Measurements from ENCODE around the gene KIAA0930.
A peak's percentile ranks its signal among the peaks of the same experiment; 100 is the strongest.

The KIAA0930 gene

DNA sequence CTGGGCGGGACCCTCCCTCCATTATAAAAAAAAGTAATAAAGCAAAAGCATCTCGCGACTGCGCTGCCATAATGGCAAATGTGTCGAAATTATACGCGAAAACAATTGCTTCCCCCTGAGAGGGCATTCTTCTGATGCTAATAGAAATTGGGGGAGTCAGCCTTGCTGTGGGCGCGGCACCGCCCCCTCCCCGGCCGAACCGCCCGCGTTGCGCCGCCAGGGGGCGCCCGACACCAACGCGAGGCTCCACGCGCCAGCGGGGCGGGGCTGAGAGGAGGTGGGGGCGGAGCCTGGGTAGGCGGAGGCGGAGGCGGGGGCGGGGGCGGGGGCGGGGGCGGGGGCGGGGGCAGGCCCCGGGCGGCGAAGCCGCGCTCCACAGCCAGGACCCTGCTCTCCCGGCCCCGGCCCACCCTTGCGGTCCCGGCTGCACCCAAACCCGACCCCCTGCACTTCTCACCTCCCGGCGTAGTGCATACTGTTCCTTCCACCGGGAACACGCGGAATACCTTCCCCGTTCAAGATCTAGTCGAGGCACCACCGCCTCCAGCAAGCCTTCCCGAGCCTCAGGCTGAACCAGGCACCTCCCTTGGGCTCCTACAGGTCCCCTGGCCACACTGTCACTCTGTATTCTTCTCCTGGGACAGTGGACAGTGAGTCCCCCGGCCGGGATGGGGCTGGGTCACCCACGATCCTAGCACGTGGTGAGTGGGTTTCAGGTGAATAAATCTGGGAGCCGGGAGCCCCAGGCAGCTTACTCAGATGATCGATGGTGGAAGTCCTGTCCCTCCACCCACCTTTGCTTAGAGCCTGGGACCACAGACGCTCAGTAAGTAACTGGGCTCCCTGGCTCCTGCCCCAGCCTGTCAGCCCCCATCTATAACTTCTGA is 28.5 kb upstream of the KIAA0930 start (continued):
- no peak for TF ChIP-seq ZNF596 (tag by site-specific recombination; IDR thresholded peaks at IDR 0.05)
- no peak for TF ChIP-seq ZNF521 (tag by site-specific recombination; IDR thresholded peaks at IDR 0.05)
- TF ChIP-seq ZXDB (tag by site-specific recombination; IDR thresholded peaks at IDR 0.05), result no peak
- no peak for TF ChIP-seq HOXA7 (CRISPR knock-in tag; IDR thresholded peaks at IDR 0.05; ENCODE audit: borderline replicate concordance)
- TF ChIP-seq ZNF302 (tag by site-specific recombination; IDR thresholded peaks at IDR 0.05; ENCODE audit: low read depth), result no peak
- TF ChIP-seq SP3 (tag by site-specific recombination; IDR thresholded peaks at IDR 0.05), result peak; percentile 55
- TF ChIP-seq ZNF10 (tag by site-specific recombination; IDR thresholded peaks at IDR 0.05), result no peak
- TF ChIP-seq ZNF404 (tag by site-specific recombination; IDR thresholded peaks at IDR 0.05), result no peak
- TF ChIP-seq ZBTB17 (tag by site-specific recombination; IDR thresholded peaks at IDR 0.05), result peak; percentile 85
- TF ChIP-seq MEIS1 (CRISPR knock-in tag; IDR thresholded peaks at IDR 0.05; ENCODE audit: borderline replicate concordance), result no peak
- TF ChIP-seq, protein P1, sequence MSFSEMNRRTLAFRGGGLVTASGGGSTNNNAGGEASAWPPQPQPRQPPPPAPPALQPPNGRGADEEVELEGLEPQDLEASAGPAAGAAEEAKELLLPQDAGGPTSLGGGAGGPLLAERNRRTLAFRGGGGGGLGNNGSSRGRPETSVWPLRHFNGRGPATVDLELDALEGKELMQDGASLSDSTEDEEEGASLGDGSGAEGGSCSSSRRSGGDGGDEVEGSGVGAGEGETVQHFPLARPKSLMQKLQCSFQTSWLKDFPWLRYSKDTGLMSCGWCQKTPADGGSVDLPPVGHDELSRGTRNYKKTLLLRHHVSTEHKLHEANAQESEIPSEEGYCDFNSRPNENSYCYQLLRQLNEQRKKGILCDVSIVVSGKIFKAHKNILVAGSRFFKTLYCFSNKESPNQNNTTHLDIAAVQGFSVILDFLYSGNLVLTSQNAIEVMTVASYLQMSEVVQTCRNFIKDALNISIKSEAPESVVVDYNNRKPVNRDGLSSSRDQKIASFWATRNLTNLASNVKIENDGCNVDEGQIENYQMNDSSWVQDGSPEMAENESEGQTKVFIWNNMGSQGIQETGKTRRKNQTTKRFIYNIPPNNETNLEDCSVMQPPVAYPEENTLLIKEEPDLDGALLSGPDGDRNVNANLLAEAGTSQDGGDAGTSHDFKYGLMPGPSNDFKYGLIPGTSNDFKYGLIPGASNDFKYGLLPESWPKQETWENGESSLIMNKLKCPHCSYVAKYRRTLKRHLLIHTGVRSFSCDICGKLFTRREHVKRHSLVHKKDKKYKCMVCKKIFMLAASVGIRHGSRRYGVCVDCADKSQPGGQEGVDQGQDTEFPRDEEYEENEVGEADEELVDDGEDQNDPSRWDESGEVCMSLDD (tag by site-specific recombination; IDR thresholded peaks at IDR 0.05), result 0 out of 2 replicates have a peak, but pooled peaks have one; percentile 43
- no peak for TF ChIP-seq ZNF658 (tag by site-specific recombination; IDR thresholded peaks at IDR 0.05)
- TF ChIP-seq GLIS2 (tag by site-specific recombination; IDR thresholded peaks at IDR 0.05), result peak; percentile 41; the same call in 1 of the 2 replicates
- TF ChIP-seq, protein P2, sequence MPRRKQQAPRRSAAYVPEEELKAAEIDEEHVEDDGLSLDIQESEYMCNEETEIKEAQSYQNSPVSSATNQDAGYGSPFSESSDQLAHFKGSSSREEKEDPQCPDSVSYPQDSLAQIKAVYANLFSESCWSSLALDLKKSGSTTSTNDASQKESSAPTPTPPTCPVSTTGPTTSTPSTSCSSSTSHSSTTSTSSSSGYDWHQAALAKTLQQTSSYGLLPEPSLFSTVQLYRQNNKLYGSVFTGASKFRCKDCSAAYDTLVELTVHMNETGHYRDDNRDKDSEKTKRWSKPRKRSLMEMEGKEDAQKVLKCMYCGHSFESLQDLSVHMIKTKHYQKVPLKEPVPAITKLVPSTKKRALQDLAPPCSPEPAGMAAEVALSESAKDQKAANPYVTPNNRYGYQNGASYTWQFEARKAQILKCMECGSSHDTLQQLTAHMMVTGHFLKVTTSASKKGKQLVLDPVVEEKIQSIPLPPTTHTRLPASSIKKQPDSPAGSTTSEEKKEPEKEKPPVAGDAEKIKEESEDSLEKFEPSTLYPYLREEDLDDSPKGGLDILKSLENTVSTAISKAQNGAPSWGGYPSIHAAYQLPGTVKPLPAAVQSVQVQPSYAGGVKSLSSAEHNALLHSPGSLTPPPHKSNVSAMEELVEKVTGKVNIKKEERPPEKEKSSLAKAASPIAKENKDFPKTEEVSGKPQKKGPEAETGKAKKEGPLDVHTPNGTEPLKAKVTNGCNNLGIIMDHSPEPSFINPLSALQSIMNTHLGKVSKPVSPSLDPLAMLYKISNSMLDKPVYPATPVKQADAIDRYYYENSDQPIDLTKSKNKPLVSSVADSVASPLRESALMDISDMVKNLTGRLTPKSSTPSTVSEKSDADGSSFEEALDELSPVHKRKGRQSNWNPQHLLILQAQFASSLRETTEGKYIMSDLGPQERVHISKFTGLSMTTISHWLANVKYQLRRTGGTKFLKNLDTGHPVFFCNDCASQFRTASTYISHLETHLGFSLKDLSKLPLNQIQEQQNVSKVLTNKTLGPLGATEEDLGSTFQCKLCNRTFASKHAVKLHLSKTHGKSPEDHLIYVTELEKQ (tag by site-specific recombination; IDR thresholded peaks at IDR 0.05; ENCODE audit: borderline replicate concordance), result no peak
- no peak for TF ChIP-seq BCL11B (tag by site-specific recombination; IDR thresholded peaks at IDR 0.05; ENCODE audit: low read depth)
- no peak for TF ChIP-seq ZNF157 (tag by site-specific recombination; IDR thresholded peaks at IDR 0.05)
- TF ChIP-seq ZNF266 (tag by site-specific recombination; IDR thresholded peaks at IDR 0.05; ENCODE audit: low read depth), result no peak
- peak; percentile 62; the same call in 1 of the 2 replicates for TF ChIP-seq ZBTB7A (tag by site-specific recombination; IDR thresholded peaks at IDR 0.05; ENCODE audit: low read depth)
- TF ChIP-seq ZNF311 (tag by site-specific recombination; IDR thresholded peaks at IDR 0.05; ENCODE audit: borderline replicate concordance), result no peak
- TF ChIP-seq ZNF132 (tag by site-specific recombination; IDR thresholded peaks at IDR 0.05; ENCODE audit: borderline replicate concordance), result no peak
- TF ChIP-seq ZNF121 (tag by site-specific recombination; IDR thresholded peaks at IDR 0.05), result no peak
- no peak for TF ChIP-seq ZNF184 (tag by site-specific recombination; IDR thresholded peaks at IDR 0.05)
- TF ChIP-seq ZNF416 (tag by site-specific recombination; IDR thresholded peaks at IDR 0.05), result no peak
- peak; percentile 72 for TF ChIP-seq KLF8 (tag by site-specific recombination; IDR thresholded peaks at IDR 0.05)
- TF ChIP-seq, protein P3, sequence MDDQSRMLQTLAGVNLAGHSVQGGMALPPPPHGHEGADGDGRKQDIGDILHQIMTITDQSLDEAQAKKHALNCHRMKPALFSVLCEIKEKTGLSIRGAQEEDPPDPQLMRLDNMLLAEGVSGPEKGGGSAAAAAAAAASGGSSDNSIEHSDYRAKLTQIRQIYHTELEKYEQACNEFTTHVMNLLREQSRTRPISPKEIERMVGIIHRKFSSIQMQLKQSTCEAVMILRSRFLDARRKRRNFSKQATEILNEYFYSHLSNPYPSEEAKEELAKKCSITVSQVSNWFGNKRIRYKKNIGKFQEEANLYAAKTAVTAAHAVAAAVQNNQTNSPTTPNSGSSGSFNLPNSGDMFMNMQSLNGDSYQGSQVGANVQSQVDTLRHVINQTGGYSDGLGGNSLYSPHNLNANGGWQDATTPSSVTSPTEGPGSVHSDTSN (CRISPR knock-in tag; IDR thresholded peaks at IDR 0.05), result no peak
- TF ChIP-seq, protein P4, sequence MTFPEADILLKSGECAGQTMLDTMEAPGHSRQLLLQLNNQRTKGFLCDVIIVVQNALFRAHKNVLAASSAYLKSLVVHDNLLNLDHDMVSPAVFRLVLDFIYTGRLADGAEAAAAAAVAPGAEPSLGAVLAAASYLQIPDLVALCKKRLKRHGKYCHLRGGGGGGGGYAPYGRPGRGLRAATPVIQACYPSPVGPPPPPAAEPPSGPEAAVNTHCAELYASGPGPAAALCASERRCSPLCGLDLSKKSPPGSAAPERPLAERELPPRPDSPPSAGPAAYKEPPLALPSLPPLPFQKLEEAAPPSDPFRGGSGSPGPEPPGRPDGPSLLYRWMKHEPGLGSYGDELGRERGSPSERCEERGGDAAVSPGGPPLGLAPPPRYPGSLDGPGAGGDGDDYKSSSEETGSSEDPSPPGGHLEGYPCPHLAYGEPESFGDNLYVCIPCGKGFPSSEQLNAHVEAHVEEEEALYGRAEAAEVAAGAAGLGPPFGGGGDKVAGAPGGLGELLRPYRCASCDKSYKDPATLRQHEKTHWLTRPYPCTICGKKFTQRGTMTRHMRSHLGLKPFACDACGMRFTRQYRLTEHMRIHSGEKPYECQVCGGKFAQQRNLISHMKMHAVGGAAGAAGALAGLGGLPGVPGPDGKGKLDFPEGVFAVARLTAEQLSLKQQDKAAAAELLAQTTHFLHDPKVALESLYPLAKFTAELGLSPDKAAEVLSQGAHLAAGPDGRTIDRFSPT (tag by site-specific recombination; IDR thresholded peaks at IDR 0.05), result no peak
- TF ChIP-seq, protein P5, sequence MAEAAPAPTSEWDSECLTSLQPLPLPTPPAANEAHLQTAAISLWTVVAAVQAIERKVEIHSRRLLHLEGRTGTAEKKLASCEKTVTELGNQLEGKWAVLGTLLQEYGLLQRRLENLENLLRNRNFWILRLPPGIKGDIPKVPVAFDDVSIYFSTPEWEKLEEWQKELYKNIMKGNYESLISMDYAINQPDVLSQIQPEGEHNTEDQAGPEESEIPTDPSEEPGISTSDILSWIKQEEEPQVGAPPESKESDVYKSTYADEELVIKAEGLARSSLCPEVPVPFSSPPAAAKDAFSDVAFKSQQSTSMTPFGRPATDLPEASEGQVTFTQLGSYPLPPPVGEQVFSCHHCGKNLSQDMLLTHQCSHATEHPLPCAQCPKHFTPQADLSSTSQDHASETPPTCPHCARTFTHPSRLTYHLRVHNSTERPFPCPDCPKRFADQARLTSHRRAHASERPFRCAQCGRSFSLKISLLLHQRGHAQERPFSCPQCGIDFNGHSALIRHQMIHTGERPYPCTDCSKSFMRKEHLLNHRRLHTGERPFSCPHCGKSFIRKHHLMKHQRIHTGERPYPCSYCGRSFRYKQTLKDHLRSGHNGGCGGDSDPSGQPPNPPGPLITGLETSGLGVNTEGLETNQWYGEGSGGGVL (tag by site-specific recombination; IDR thresholded peaks at IDR 0.05), result no peak
- TF ChIP-seq KLF10 (tag by site-specific recombination; IDR thresholded peaks at IDR 0.05), result peak; percentile 80
- peak; percentile 39; the same call in 1 of the 2 replicates for TF ChIP-seq EGR2 (tag by site-specific recombination; IDR thresholded peaks at IDR 0.05; ENCODE audit: low read depth)
